OCI-LY7 (cell line): Measurements from ENCODE around the gene SLC26A6.

Experiments
- EZH2phosphoT487 ChIP-seq: fragments of 200-600 bp; sonication (generic); IDR thresholded peaks from 2 replicates; pipeline ENCODE4 v1.6.1; 2018; ENCODE audit warnings: low read depth, borderline replicate concordance, mild to moderate bottlenecking, mixed run types, antibody characterized with exemption, low read length, moderate library complexity, mixed read lengths
- TF ChIP-seq, protein P1 (sequence below): fragments of 200-600 bp; sonication (generic); conservative IDR thresholded peaks from 2 replicates; pipeline ENCODE4 v1.5.1; 2014; ENCODE audit warnings: mild to moderate bottlenecking, antibody characterized with exemption, low read length, moderate library complexity, mixed read lengths

DNA sequence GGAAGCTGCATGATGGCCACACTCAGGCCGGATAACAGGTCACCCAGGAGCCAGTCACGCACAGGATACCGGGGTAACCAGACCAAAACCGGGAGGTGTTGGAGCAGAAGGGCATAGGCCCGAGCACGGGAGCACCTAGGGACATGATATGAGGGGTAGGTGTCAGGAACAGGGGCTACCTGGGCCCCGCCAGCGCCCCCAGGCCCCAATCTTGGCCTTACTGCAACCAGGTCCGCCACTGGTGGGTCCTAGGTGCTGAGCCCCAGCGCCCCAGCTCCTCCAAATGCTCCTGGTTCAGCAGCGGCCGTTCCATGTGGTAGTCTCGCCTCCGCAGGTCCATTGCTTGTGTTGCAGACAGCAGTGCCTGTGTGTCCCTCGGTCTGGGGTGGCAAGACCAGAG, 2.0 kb downstream of the SLC26A6 start:
- TF ChIP-seq, protein P1, sequence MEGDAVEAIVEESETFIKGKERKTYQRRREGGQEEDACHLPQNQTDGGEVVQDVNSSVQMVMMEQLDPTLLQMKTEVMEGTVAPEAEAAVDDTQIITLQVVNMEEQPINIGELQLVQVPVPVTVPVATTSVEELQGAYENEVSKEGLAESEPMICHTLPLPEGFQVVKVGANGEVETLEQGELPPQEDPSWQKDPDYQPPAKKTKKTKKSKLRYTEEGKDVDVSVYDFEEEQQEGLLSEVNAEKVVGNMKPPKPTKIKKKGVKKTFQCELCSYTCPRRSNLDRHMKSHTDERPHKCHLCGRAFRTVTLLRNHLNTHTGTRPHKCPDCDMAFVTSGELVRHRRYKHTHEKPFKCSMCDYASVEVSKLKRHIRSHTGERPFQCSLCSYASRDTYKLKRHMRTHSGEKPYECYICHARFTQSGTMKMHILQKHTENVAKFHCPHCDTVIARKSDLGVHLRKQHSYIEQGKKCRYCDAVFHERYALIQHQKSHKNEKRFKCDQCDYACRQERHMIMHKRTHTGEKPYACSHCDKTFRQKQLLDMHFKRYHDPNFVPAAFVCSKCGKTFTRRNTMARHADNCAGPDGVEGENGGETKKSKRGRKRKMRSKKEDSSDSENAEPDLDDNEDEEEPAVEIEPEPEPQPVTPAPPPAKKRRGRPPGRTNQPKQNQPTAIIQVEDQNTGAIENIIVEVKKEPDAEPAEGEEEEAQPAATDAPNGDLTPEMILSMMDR, result no peak
- TF ChIP-seq EZH2phosphoT487, result no peak
